Stimulated activated CD8-positive, alpha-beta memory T cell treated with anti-CD3 and anti-CD28 coated beads, Interleukin-4, amount 100 ng/mL, for 48 hours (primary cell): ENCODE measurements around the gene SNCB.
"Not testable (repeated sequence)": the region's sequence is repeated elsewhere in the genome, so short reads cannot be mapped to it uniquely, and the experiment has no call there.

Experiments
- DNase-seq: peaks from one replicate; pipeline ENCODE4 v3.0.0-alpha.2; 2020

The SNCB gene

GRCh38 chr5:176596689-176597416, 33.5 kb downstream of the SNCB start:
- DNase-seq: peak; percentile 74

- no peak for DNase-seq
Measured at GRCh38 chr5:176596069-176596644, 34.2 kb downstream of the SNCB start.

- DNase-seq: no peak
Measured at GRCh38 chr5:176595386-176595943, 34.9 kb downstream of the SNCB start.

- no peak for DNase-seq
Measured at GRCh38 chr5:176594554-176594953, 35.8 kb downstream of the SNCB start.

- DNase-seq: no peak
Measured at GRCh38 chr5:176593273-176593869, 37.0 kb downstream of the SNCB start.

- no peak for DNase-seq
Measured at GRCh38 chr5:176592573-176592972, 37.8 kb downstream of the SNCB start.

- not testable (repeated sequence) for DNase-seq
Measured at GRCh38 chr5:176591667-176592066, 38.7 kb downstream of the SNCB start.

- no peak for DNase-seq
Measured at GRCh38 chr5:176590035-176590717, 40.2 kb downstream of the SNCB start.

- DNase-seq: no peak
Measured at GRCh38 chr5:176589039-176589769, 41.1 kb downstream of the SNCB start.

GRCh38 chr5:176588297-176588696, 42.0 kb downstream of the SNCB start:
- no peak for DNase-seq

GRCh38 chr5:176587398-176587797, 42.9 kb downstream of the SNCB start:
- DNase-seq: no peak

- no peak for DNase-seq
Measured at GRCh38 chr5:176583076-176583475, 47.3 kb downstream of the SNCB start.

GRCh38 chr5:176581361-176581760, 49.0 kb downstream of the SNCB start:
- DNase-seq: no peak

GRCh38 chr5:176579323-176579722, 51.0 kb downstream of the SNCB start:
- DNase-seq: no peak

- peak; percentile 44 for DNase-seq
Measured at GRCh38 chr5:176578391-176578808, 51.9 kb downstream of the SNCB start.

GRCh38 chr5:176577312-176578176, 52.8 kb downstream of the SNCB start:
- no peak for DNase-seq

- no peak for DNase-seq
Measured at GRCh38 chr5:176575488-176576422, 54.6 kb downstream of the SNCB start.

- no peak for DNase-seq
Measured at GRCh38 chr5:176575066-176575465, 55.3 kb downstream of the SNCB start.

GRCh38 chr5:176574297-176574591, 56.1 kb downstream of the SNCB start:
- no peak for DNase-seq

- DNase-seq: peak; percentile 92
Measured at GRCh38 chr5:176573564-176574296, 56.6 kb downstream of the SNCB start.
